Glutamatergic neuron (in vitro differentiated cells): ENCODE data around the gene RALB. TPM values are rescaled to one million over a fixed set of nuclear protein-coding genes. Genes with fewer than 3 reads are reported as not detected.
A peak's percentile ranks its signal among the peaks of the same experiment; 100 is the strongest.

Experiments used
- DNase-seq: peaks from one replicate; pipeline ENCODE4 v3.0.0; 2022
- H3K27ac Mint-ChIP-seq: one replicate; pipeline ENCODE4 v1.8.0; 2020; ENCODE audit warnings: mild to moderate bottlenecking, mixed read lengths, inconsistent platforms; ENCODE audit not compliant: unreplicated experiment
- H3K27me3 Mint-ChIP-seq: one replicate; pipeline ENCODE4 v1.8.0; 2020; ENCODE audit warnings: mild to moderate bottlenecking, moderate library complexity, mixed read lengths, inconsistent platforms; ENCODE audit not compliant: unreplicated experiment
- H3K36me3 Mint-ChIP-seq: one replicate; pipeline ENCODE4 v1.8.0; 2020; ENCODE audit warnings: mild to moderate bottlenecking, mixed read lengths, inconsistent platforms; ENCODE audit not compliant: unreplicated experiment
- H3K4me1 Mint-ChIP-seq: one replicate; pipeline ENCODE4 v1.8.0; 2020; ENCODE audit warnings: mild to moderate bottlenecking, low read depth, mixed read lengths, inconsistent platforms; ENCODE audit not compliant: unreplicated experiment
- H3K4me3 Mint-ChIP-seq: one replicate; pipeline ENCODE4 v1.8.0; 2020; ENCODE audit warnings: mild to moderate bottlenecking, mixed read lengths, inconsistent platforms; ENCODE audit not compliant: unreplicated experiment
- H3K9me3 Mint-ChIP-seq: one replicate; pipeline ENCODE4 v1.8.0; 2020; ENCODE audit warnings: mild to moderate bottlenecking, moderate library complexity, mixed read lengths, inconsistent platforms; ENCODE audit not compliant: unreplicated experiment
- CTCF ChIP-seq: fragments of 200-600 bp; sonication (generic); IDR thresholded peaks from one replicate; pipeline ENCODE4 v1.5.0; 2021; ENCODE audit not compliant: partially characterized antibody, unreplicated experiment
- total RNA-seq: library from RNA; stranded (reverse); fragmentation: NEBNext Ultra II Directional; extraction: Animal tissue kit (Norgen Biotek cat#: 25700); gene quantifications from one replicate; pipeline ENCODE4 v1.2.1, GENCODE V29; 2021; ENCODE audit not compliant: unreplicated experiment

RALB gene
- total RNA-seq, 1 donor from 2014 or later = 16.4 TPM

- Mint-ChIP-seq H3K27me3 (peaks cover 2% of the 10 kb centered on the region), H3K4me3 (no peak overlapping the region), H3K9me3 (peaks cover 4% of the 10 kb centered on the region), H3K4me1 (no peaks in the 10 kb centered on the region), H3K27ac (no peak overlapping the region), H3K36me3 (no peaks in the 10 kb centered on the region)
- DNase-seq = peak; percentile 5
- TF ChIP-seq CTCF = no peak
Observed at GRCh38 chr2:120321721-120322284, 69.2 kb downstream of the RALB start.

GRCh38 chr2:120322329-120322728 lies 69.7 kb downstream of the RALB start:
- TF ChIP-seq CTCF = no peak
- no peak for DNase-seq
- Mint-ChIP-seq H3K27me3 (peaks cover 5% of the 10 kb centered on the region), H3K27ac (no peak overlapping the region), H3K4me3 (no peak overlapping the region), H3K9me3 (peaks cover 2% of the 10 kb centered on the region), H3K4me1 (no peaks in the 10 kb centered on the region), H3K36me3 (no peaks in the 10 kb centered on the region)

- Mint-ChIP-seq H3K36me3 (no peaks in the 10 kb centered on the region), H3K27me3 (peaks cover 9% of the 10 kb centered on the region), H3K4me1 (no peaks in the 10 kb centered on the region), H3K4me3 (no peak overlapping the region), H3K27ac (no peak overlapping the region), H3K9me3 (peaks cover 2% of the 10 kb centered on the region)
- DNase-seq = peak; percentile 10
- TF ChIP-seq CTCF = no peak
Observed at GRCh38 chr2:120323214-120323613, 70.6 kb downstream of the RALB start.

- Mint-ChIP-seq H3K27me3 (peaks cover 9% of the 10 kb centered on the region), H3K4me1 (peaks cover 3% of the 10 kb centered on the region)
Observed at GRCh38 chr2:120323807-120324399, 71.3 kb downstream of the RALB start.

More at GRCh38 chr2:120323807-120324399, 71.3 kb downstream of the RALB start:
- peaks cover 2% of the 10 kb centered on the region for H3K9me3 Mint-ChIP-seq
- no peak overlapping the region for H3K4me3 Mint-ChIP-seq
- DNase-seq = no peak
- no peak for TF ChIP-seq CTCF
- peaks cover 4% of the 10 kb centered on the region for H3K36me3 Mint-ChIP-seq
- H3K27ac Mint-ChIP-seq = no peak overlapping the region
